Type B pancreatic cell (in vitro differentiated cells): ENCODE measurements around the gene TMPRSS7. TPM values are rescaled to one million over a fixed set of nuclear protein-coding genes. Genes with fewer than 3 reads are reported as not detected.

Source experiments
- DNase-seq: peaks from one replicate; pipeline ENCODE4 v3.0.0; 2021; ENCODE audit warnings: mixed read lengths; ENCODE audit not compliant: unreplicated experiment; ENCODE audit errors: extremely low spot score
- H3K27ac Mint-ChIP-seq: 2 replicates; pipeline ENCODE4 v1.8.0; 2021; ENCODE audit warnings: mild to moderate bottlenecking, mixed read lengths
- H3K27me3 Mint-ChIP-seq: 2 replicates; pipeline ENCODE4 v1.8.0; 2021; ENCODE audit warnings: mixed read lengths
- H3K36me3 Mint-ChIP-seq: 2 replicates; pipeline ENCODE4 v1.8.0; 2021; ENCODE audit warnings: mixed read lengths
- H3K4me1 Mint-ChIP-seq: one replicate; pipeline ENCODE4 v1.8.0; 2021; ENCODE audit warnings: mixed read lengths; ENCODE audit not compliant: unreplicated experiment
- H3K4me3 Mint-ChIP-seq: 2 replicates; pipeline ENCODE4 v1.8.0; 2021; ENCODE audit warnings: mild to moderate bottlenecking, mixed read lengths
- H3K9me3 Mint-ChIP-seq: 2 replicates; pipeline ENCODE4 v1.8.0; 2021; ENCODE audit warnings: mixed read lengths
- CTCF ChIP-seq: fragments of 200-600 bp; sonication (generic); conservative IDR thresholded peaks from 2 replicates; pipeline ENCODE4 v1.5.0; 2021; ENCODE audit warnings: antibody characterized with exemption, mild to moderate bottlenecking
- microRNA-seq: library from miRNA; unstranded; fragments of <30 nt; microRNA quantifications from one replicate; pipeline ENCODE4, GENCODE V29; 2020
- total RNA-seq: library from RNA; stranded (reverse); gene quantifications from 2 replicates; pipeline ENCODE4 v1.2.1, GENCODE V29; 2021; ENCODE audit warnings: low replicate concordance

Gene TMPRSS7
- total RNA-seq, 1 donor from 2014 or later, result 0.48 TPM

- TF ChIP-seq CTCF, result no peak
- Mint-ChIP-seq H3K4me1 (peaks cover 44% of the 10 kb centered on the region), H3K27me3 (no peaks in the 10 kb centered on the region), H3K27ac (no peak overlapping the region), H3K9me3 (no peaks in the 10 kb centered on the region), H3K4me3 (no peak overlapping the region), H3K36me3 (no peaks in the 10 kb centered on the region)
- no peak for DNase-seq
Measured at GRCh38 chr3:112129925-112130637, 95.5 kb downstream of the TMPRSS7 start.

- H3K4me3 Mint-ChIP-seq, result no peak overlapping the region
- no peaks in the 10 kb centered on the region for H3K27me3 Mint-ChIP-seq
- TF ChIP-seq CTCF, result no peak
- H3K4me1 Mint-ChIP-seq, result peaks cover 41% of the 10 kb centered on the region
- H3K27ac Mint-ChIP-seq, result no peak overlapping the region
- DNase-seq, result no peak
- no peaks in the 10 kb centered on the region for H3K9me3 Mint-ChIP-seq
- H3K36me3 Mint-ChIP-seq, result no peaks in the 10 kb centered on the region
Measured at GRCh38 chr3:112130638-112130993, 96.1 kb downstream of the TMPRSS7 start.

Small RNA genes within 50 kb of the gene (microRNA-seq; reads per million reads assigned to microRNA genes)
- gene MIR567, result not detected

Other genes starting within 250 kb of the TMPRSS7 start
- 33.2 and 43.5 TPM in 2 replicates for gene PHLDB2, start 175.5 kb upstream of the TMPRSS7 start, total RNA-seq
- 32.7 and 40.2 TPM in 2 replicates for gene ABHD10, start 55.7 kb upstream of the TMPRSS7 start, total RNA-seq
- 4.8 and 14.8 TPM in 2 replicates for gene TAGLN3, start 35.8 kb upstream of the TMPRSS7 start, total RNA-seq
- gene C3orf52, start 51.7 kb downstream of the TMPRSS7 start, total RNA-seq, result 8.4 and 11.9 TPM in 2 replicates
- gene GCSAM, start 98.5 kb downstream of the TMPRSS7 start, total RNA-seq, result not detected in 2 replicates